Measurements from ENCODE around the gene PLCG1.
"Not testable (repeated sequence)": the region's sequence is repeated elsewhere in the genome, so short reads cannot be mapped to it uniquely, and the experiment has no call there.

Gene PLCG1

GRCh38 chr20:41124451-41125094, 12.8 kb upstream of the PLCG1 start:
- no peak for DNase-seq (ENCODE audit: low read depth)

- DNase-seq (ENCODE audit: low read depth) = no peak
Observed at GRCh38 chr20:41125530-41126457, 11.5 kb upstream of the PLCG1 start.

- no peak for DNase-seq (ENCODE audit: low read depth)
Observed at GRCh38 chr20:41126719-41127118, 10.6 kb upstream of the PLCG1 start.

- not testable (repeated sequence) for DNase-seq (ENCODE audit: low read depth)
Observed at GRCh38 chr20:41128317-41128716, 9.0 kb upstream of the PLCG1 start.

- DNase-seq (ENCODE audit: low read depth) = no peak
Observed at GRCh38 chr20:41131594-41132387, 5.6 kb upstream of the PLCG1 start.

- not testable (repeated sequence) for DNase-seq (ENCODE audit: low read depth)
Observed at GRCh38 chr20:41132388-41132775, 5.0 kb upstream of the PLCG1 start.

GRCh38 chr20:41133709-41134361, 3.5 kb upstream of the PLCG1 start:
- peak; percentile 53 for DNase-seq (ENCODE audit: low read depth)

- no peak for DNase-seq (ENCODE audit: low read depth)
Observed at GRCh38 chr20:41134362-41135186, 2.8 kb upstream of the PLCG1 start.

- peak; percentile 45 for DNase-seq (ENCODE audit: low read depth)
Observed at GRCh38 chr20:41135187-41135887, 2.0 kb upstream of the PLCG1 start.

- no peak for DNase-seq (ENCODE audit: low read depth)
Observed at GRCh38 chr20:41135888-41136679, 1.3 kb upstream of the PLCG1 start.

GRCh38 chr20:41137614-41138474, 501 bp downstream of the PLCG1 start:
- peak; percentile 60 for DNase-seq (ENCODE audit: low read depth)

GRCh38 chr20:41138475-41139226, 1.3 kb downstream of the PLCG1 start:
- no peak for DNase-seq (ENCODE audit: low read depth)

- DNase-seq (ENCODE audit: low read depth) = no peak
Observed at GRCh38 chr20:41139227-41140093, 2.1 kb downstream of the PLCG1 start.

- DNase-seq (ENCODE audit: low read depth) = no peak
Observed at GRCh38 chr20:41140226-41141133, 3.1 kb downstream of the PLCG1 start.

GRCh38 chr20:41141153-41141815, 3.9 kb downstream of the PLCG1 start:
- DNase-seq (ENCODE audit: low read depth) = no peak
